Fibroblast of skin of right biceps (primary cell): ENCODE data around the gene DUXB.

Experiments
- DNase-seq: peaks from one replicate; pipeline ENCODE4 v3.0.0-alpha.2; 2013

Gene DUXB

GRCh38 chr16:75658175-75658574, 43.1 kb downstream of the DUXB start:
- DNase-seq = no peak

DNA sequence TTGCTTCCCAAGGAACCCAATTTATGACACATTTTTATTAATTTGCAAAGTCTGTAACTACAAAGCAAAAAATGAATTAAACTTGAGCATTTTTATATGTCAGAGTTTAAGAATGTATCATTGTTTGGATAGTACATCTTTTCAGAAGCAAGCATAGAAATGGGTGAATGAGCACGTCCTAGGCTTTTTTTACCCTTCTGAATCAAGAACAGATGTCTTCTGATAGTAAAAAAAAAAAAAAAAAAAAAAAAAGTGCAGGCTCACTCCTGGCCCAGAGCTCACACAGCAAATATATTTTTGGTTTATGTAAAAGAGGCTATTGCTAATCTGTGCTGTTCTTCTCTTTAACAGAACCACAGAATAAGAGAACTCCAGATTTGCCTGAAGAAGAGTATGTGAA, 47.3 kb downstream of the DUXB start:
- peak; percentile 77 for DNase-seq

- peak; percentile 71 for DNase-seq
Measured at GRCh38 chr16:75648265-75649076, 52.8 kb downstream of the DUXB start.

DNA sequence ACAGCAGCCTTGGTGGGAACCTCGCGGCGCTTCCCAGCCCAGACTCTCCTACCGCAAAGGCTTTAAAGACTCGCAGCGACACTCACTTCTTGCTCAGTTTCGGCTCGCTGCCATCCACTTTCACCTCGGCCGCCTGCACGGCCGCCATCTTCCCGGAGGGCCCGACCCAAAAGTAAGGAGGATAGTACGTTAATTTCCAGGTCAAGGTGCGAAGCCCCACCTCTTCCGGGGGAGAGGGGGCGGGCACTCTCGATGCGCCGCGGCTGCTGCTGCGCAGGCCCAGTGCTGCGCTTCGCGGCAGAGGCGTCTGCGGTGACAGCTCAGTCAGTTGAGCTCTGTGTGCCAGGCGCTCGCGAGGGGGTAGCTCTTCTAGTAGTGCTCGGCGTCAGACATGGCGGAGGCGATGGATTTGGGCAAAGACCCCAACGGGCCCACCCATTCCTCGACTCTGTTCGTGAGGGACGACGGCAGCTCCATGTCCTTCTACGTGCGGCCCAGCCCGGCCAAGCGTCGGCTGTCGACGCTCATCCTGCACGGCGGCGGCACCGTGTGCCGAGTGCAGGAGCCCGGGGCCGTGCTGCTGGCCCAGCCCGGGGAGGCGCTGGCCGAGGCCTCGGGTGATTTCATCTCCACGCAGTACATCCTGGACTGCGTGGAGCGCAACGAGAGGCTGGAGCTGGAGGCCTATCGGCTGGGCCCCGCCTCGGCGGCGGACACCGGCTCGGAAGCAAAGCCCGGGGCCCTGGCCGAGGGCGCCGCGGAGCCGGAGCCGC, 53.6 kb downstream of the DUXB start, which contains the start of the genes KARS1 and TERF2IP:
Gene KARS1, minus strand, starts transcription at position 174 of the 773 bp plus-strand sequence. Its CDS starts 26 bp downstream, at position 148.
Gene TERF2IP, plus strand, starts transcription at position 282 of the 773 bp plus-strand sequence. Its CDS starts 110 bp downstream, at position 392.
- DNase-seq = peak; percentile 93

DNA sequence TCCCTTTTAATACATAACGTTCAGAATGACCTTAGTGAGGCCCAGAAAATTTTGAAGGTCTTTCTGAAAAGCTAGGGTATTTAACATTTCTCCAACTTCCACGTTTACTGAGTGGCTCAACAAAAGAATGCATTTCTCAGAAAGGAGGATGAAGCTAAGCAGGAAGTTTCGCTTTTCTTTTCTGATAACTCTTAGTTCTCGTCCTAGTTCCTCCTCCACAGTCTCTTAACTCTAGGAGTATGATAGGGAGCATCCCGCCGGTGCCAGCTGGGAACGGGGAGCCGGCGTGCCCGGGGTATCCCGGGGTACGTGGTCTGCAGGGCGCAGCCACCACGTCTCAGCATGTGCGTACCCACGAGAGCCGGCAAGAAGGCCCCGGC, 54.2 kb downstream of the DUXB start:
- no peak for DNase-seq

DNA sequence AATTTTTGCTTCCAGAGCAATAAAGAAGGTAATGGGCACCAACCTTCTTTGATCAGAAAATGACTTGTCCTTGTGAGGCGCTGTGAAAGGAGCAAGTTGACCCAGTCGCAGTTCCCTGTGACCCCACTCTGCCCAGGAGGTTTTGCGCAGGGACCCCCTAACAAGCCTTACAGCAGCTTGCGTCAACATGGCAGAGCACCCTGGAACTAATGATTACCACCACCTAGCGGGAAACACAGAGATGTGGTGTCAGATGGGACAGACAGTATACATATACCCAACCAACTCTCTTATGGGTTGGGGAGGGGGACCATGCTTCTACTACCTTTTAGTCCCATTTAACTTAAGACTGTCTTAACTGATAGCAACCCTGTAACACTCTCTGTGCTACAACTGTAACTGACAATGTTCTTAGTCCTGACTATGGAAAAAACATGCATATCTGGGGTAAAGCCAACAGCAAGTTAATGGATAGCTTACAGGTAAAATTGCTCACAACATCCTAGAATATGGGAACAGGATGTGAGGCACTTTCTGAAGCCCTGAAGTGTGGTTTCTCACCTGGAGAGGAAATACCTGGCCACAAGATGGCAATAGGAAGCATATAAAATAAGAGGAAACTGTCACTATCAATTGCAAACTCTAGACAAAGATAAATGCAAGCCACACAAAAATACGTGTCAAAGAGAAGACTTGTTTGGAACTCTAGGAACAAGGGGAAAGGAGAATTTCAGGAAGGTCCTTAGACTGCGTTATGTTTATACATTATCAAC, 56.8 kb downstream of the DUXB start:
- no peak for DNase-seq
